Dermis blood vessel endothelial cell (primary cell): Measurements from ENCODE around the gene NFKBIE. TPM values are rescaled to one million over a fixed set of nuclear protein-coding genes. Genes with fewer than 3 reads are reported as not detected.
A peak's percentile ranks its signal among the peaks of the same experiment; 100 is the strongest.

ENCODE experiments used
- DNase-seq: peaks from one replicate; pipeline ENCODE4 v3.0.0; 2010
- total RNA-seq: library from RNA; depleted of rRNA; stranded (reverse); fragments of >200 nt; gene quantifications from 2 replicates; pipeline ENCODE4 v1.2.3, GENCODE V29; 2014

Gene NFKBIE
- total RNA-seq, 1 donor from 2014 or later, result 41.7 TPM

GRCh38 chr6:44297063-44298038, 32.0 kb upstream of the NFKBIE start:
- DNase-seq, result peak; percentile 55

GRCh38 chr6:44294832-44295791, 29.8 kb upstream of the NFKBIE start:
- no peak for DNase-seq

GRCh38 chr6:44292661-44293365, 27.5 kb upstream of the NFKBIE start:
- DNase-seq, result no peak

- DNase-seq, result no peak
Measured at GRCh38 chr6:44291841-44292240, 26.5 kb upstream of the NFKBIE start.

- DNase-seq, result no peak
Measured at GRCh38 chr6:44289726-44290260, 24.4 kb upstream of the NFKBIE start.

- DNase-seq, result no peak
Measured at GRCh38 chr6:44286747-44287146, 21.4 kb upstream of the NFKBIE start.

GRCh38 chr6:44286285-44286565, 20.9 kb upstream of the NFKBIE start:
- no peak for DNase-seq

- DNase-seq, result peak; percentile 39
Measured at GRCh38 chr6:44285552-44286284, 20.4 kb upstream of the NFKBIE start.

- no peak for DNase-seq
Measured at GRCh38 chr6:44284867-44285266, 19.5 kb upstream of the NFKBIE start.

GRCh38 chr6:44284121-44284520, 18.8 kb upstream of the NFKBIE start:
- no peak for DNase-seq

- no peak for DNase-seq
Measured at GRCh38 chr6:44278774-44279697, 13.7 kb upstream of the NFKBIE start.

- no peak for DNase-seq
Measured at GRCh38 chr6:44278315-44278714, 13.0 kb upstream of the NFKBIE start.

- no peak for DNase-seq
Measured at GRCh38 chr6:44277763-44278162, 12.4 kb upstream of the NFKBIE start.

- DNase-seq, result no peak
Measured at GRCh38 chr6:44276667-44277640, 11.6 kb upstream of the NFKBIE start.

- DNase-seq, result no peak
Measured at GRCh38 chr6:44275749-44276648, 10.6 kb upstream of the NFKBIE start.

- DNase-seq, result no peak
Measured at GRCh38 chr6:44275271-44275748, 10.0 kb upstream of the NFKBIE start.

- no peak for DNase-seq
Measured at GRCh38 chr6:44273617-44274016, 8.3 kb upstream of the NFKBIE start.

- DNase-seq, result no peak
Measured at GRCh38 chr6:44272999-44273566, 7.7 kb upstream of the NFKBIE start.
